Adrenal gland (tissue), 12 donors: ENCODE results near the gene BSDC1. TPM values are rescaled to one million over a fixed set of nuclear protein-coding genes. Genes with fewer than 3 reads are reported as not detected.

Experiments used
- DNase-seq, 7 donors: peaks; one replicate each; pipeline ENCODE4 v3.0.0-alpha.2; 2019 to 2020
- H3K27ac ChIP-seq, 5 donors: fragments of 200-600 bp; sonication (generic) in 4 of 5; 1 replicate in 3 of 5; 2 replicates in 2 of 5; pipeline versions ENCODE4 v1.5.1 to v1.8.0; 2016 to 2020; ENCODE audit warnings: mild to moderate bottlenecking in 1 of 5
- H3K27me3 ChIP-seq: fragments of 200-600 bp; 2 replicates; pipeline ENCODE4 v1.8.0; 2021
- H3K36me3 ChIP-seq, 2 donors: fragments of 200-600 bp; replicated peaks in 1 of 2; 1 replicate in 1 of 2; 2 replicates in 1 of 2; pipeline versions ENCODE4 v1.5.1 to v1.8.0; 2018 to 2022
- H3K4me1 ChIP-seq, 2 donors: fragments of 200-600 bp; replicated peaks in 1 of 2; 1 replicate in 1 of 2; 2 replicates in 1 of 2; pipeline versions ENCODE4 v1.5.1 to v1.8.0; 2018 to 2021
- H3K4me3 ChIP-seq, 4 donors: fragments of 200-600 bp; sonication (generic) in 3 of 4; one replicate each; pipeline ENCODE4 v1.5.1; 2016 to 2018
- H3K9me3 ChIP-seq, 3 donors: fragments of 200-600 bp; sonication (generic) in 1 of 3; replicated peaks in 1 of 3; 1 replicate in 2 of 3; 2 replicates in 1 of 3; pipeline versions ENCODE4 v1.5.1 to v1.8.0; 2016 to 2021
- POLR2A ChIP-seq, 2 donors: fragments of 450-650 bp; IDR thresholded peaks; one replicate each; pipeline ENCODE4 v1.6.1; 2017; ENCODE audit warnings: antibody characterized with exemption in 2 of 2, mild to moderate bottlenecking in 2 of 2, moderate library complexity in 1 of 2
- WGBS, 4 donors: extraction: QIAGEN DNeasy Blood & Tissue Kit in 2 of 4; methylation state at CpG; one replicate each; pipeline versions ENCODE4 v1.1.5 to v1.1.7; 2013 to 2017; 5-methylcytosine and 5-hydroxymethylcytosine counted together
- intact Hi-C, 2 donors: fragments of 100-400 bp; cut with DNase I; formaldehyde crosslinking; loops; one replicate each; pipeline versions ENCODE4 v1.14.1 to v1.15.0; 2022 to 2023
- polyA plus RNA-seq, 3 donors: library from polyadenylated mRNA; stranded (reverse); fragments of 200-250 nt in 2 of 3; fragments of 350-450 nt in 1 of 3; fragmentation: Illumina TruSeq in 1 of 3; extraction: RNeasy Lipid Tissue Mini Kit (QIAGEN cat#74804) in 1 of 3; gene quantifications; one replicate each; pipeline ENCODE4 v1.2.3, GENCODE V29; 2013 to 2014
- total RNA-seq, 9 donors: library from RNA; depleted of rRNA in 4 of 9; stranded (reverse); fragments of >200 nt in 4 of 9; fragments of 120-200 nt in 1 of 9; fragmentation: NEBNext Ultra II Directional in 1 of 9; extraction: Animal tissue kit (Norgen Biotek cat#: 25700) in 1 of 9; gene quantifications; one replicate each; pipeline versions ENCODE4 v1.1.0 to v1.2.4, GENCODE V29; 2013 to 2023
- TF ChIP-seq, protein P1 (sequence below), 6 experiments: fragments of 450-650 bp in 4 of 6; fragments of 200-600 bp in 2 of 6; sonication (generic) in 1 of 6; IDR thresholded peaks; 1 replicate in 5 of 6; 2 replicates in 1 of 6; pipeline versions ENCODE4 v1.5.1 to v1.8.0; 2016 to 2021; ENCODE audit warnings: antibody characterized with exemption in 6 of 6, mild to moderate bottlenecking in 2 of 6, moderate library complexity in 1 of 6
- donor health status: healthy with polysubstance abuse.
- donor health status: Bipolar disorder and iron deficiency.
- donor health status: DM: yes; HTN: yes; CAD: no.
- donor health status: DM: no; HTN: no; CAD: no.
- donor health status: DM: no; HTN: no; CAD: no.
- donor health status: DM: yes; HTN: yes; CAD: no.

BSDC1 gene
- total and polyA plus RNA-seq, 12 donors = 47.9 to 153 (median 107) TPM

DNA sequence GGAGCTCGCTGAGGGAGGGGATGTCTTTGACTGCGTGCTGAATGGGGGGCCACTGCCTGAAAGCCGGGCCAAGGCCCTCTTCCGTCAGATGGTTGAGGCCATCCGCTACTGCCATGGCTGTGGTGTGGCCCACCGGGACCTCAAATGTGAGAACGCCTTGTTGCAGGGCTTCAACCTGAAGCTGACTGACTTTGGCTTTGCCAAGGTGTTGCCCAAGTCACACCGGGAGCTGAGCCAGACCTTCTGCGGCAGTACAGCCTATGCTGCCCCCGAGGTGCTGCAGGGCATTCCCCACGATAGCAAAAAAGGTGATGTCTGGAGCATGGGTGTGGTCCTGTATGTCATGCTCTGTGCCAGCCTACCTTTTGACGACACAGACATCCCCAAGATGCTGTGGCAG lies 30.5 kb downstream of the BSDC1 start:
- no peaks in the 10 kb centered on the region for H3K27me3 ChIP-seq
- TF ChIP-seq POLR2A (IDR thresholded peaks at IDR 0.05) = no peak
- TF ChIP-seq, protein P1, sequence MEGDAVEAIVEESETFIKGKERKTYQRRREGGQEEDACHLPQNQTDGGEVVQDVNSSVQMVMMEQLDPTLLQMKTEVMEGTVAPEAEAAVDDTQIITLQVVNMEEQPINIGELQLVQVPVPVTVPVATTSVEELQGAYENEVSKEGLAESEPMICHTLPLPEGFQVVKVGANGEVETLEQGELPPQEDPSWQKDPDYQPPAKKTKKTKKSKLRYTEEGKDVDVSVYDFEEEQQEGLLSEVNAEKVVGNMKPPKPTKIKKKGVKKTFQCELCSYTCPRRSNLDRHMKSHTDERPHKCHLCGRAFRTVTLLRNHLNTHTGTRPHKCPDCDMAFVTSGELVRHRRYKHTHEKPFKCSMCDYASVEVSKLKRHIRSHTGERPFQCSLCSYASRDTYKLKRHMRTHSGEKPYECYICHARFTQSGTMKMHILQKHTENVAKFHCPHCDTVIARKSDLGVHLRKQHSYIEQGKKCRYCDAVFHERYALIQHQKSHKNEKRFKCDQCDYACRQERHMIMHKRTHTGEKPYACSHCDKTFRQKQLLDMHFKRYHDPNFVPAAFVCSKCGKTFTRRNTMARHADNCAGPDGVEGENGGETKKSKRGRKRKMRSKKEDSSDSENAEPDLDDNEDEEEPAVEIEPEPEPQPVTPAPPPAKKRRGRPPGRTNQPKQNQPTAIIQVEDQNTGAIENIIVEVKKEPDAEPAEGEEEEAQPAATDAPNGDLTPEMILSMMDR (IDR thresholded peaks at IDR 0.05) = no peak
- peaks cover 14 to 18% of the 10 kb centered on the region in 2 donors for H3K4me1 ChIP-seq
- no peak for DNase-seq
- H3K4me3 ChIP-seq = no peak overlapping the region
- WGBS, 4 donors = 91 to 95% (median 93%) methylated on average over 8 to 12 of the region's 12 CpGs
- peaks cover 0 to 48% of the 10 kb centered on the region in 2 donors for H3K36me3 ChIP-seq
- no peak overlapping the region for H3K27ac ChIP-seq
- H3K9me3 ChIP-seq = no peaks in the 10 kb centered on the region
- intact Hi-C loops = no loop called here

DNA sequence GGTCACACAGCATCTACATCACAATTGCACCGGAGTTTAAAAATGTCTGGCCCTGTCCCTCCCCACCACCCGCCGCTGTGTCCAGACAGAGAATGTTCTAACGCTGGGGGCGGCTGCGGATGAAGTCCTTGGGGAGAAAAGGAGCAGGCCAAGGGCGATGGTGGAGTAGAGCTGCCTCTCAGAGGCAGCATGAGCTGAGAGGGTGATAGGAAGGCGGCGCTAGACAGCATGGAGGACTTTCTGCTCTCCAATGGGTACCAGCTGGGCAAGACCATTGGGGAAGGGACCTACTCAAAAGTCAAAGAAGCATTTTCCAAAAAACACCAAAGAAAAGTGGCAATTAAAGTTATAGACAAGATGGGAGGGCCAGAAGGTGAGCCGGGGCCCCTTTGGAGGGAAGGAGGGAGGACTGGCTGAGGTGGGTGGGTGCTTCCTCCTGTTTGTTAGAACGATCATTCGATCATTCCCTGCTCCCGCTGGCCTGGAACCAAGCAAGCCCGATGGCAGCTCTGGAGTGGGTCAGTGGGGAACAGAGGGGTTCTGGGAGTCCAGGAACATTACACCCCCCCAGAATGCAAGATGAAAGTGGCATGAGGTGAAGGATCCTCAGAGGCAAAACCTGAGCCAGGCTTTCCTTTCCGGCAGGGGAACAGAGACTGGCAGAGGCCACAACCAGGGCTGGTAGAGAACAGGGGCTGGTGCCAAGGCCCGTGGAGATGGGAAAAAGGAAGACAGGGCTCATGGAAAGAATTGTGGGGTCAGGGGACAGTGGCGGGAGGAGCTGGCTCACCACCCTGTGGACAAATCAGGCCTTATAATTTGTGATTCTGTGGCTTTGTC lies 31.5 kb downstream of the BSDC1 start, which contains the start of the genes FAM229A and TSSK3:
Gene FAM229A (minus strand): TSS at position 12 of the 840 bp plus-strand sequence. CDS start 394 bp downstream, outside the sequence.
Gene TSSK3 (plus strand): TSS at position 66 of the 840 bp plus-strand sequence. CDS start 163 bp downstream, at position 229.
- intact Hi-C loops = no loop called here
- peaks cover 14 to 18% of the 10 kb centered on the region in 2 donors for H3K4me1 ChIP-seq
- H3K9me3 ChIP-seq = no peaks in the 10 kb centered on the region
- peak in 1 of 7 donors; percentile 61 for DNase-seq
- WGBS, 4 donors = 49 to 69% (median 52%) methylated on average over 14 to 17 of the region's 17 CpGs
- H3K4me3 ChIP-seq = peak within 1 kb of the TSS in 1 of 4 donors; percentile 37
- TF ChIP-seq POLR2A (IDR thresholded peaks at IDR 0.05) = no peak
- TF ChIP-seq, protein P1 (IDR thresholded peaks at IDR 0.05) = no peak
- no peaks in the 10 kb centered on the region for H3K27me3 ChIP-seq
- peaks cover 0 to 38% of the 10 kb centered on the region in 2 donors for H3K36me3 ChIP-seq
- H3K27ac ChIP-seq = peak within 1 kb of the TSS in 4 of 5 donors; percentile 32 to 88 (median 68)

DNA sequence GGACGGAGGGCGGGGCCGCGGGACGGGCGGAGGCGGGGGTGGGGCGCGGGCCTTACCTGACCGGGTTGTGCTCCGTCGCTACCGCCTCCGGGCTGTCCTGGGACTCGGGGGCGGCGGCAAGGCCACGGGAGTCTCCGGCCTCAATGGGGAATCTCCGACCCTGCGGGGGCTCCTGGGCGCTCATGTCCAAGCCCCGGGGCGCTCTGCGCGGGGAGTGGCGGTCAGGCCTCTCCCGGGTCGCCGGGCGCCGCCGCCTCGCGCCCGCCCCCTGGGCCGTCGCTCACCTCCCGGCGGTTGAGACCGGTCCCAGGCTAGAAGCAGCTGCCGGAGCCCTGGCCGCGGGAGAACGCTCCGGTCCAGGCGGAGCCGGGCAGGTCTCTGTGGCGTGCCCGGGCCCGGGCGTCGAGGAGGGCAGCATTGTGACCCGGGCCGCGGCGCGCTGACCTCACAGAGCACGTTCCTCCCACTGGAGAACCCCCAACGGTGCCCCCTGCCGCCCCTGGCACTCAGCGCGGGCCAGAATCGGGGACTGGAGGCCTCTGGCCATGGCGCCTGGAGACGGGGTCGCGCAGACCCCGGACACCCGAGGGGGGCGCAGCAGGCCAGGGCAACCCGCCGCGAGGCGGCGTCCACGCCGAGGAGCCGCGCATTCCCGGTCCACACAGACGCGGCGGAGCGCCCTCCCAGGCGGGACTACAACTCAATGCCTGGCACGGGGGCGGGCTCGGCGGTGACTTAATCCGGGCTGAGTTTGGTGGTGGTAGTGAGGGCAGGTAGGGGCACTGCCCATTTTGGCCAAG lies 32.4 kb downstream of the BSDC1 start:
- TF ChIP-seq POLR2A (IDR thresholded peaks at IDR 0.05) = peak; percentile 25 to 31
- TF ChIP-seq, protein P1 (IDR thresholded peaks at IDR 0.05) = peak in 5 of 6 experiments; percentile 32 to 44 (median 33)
- H3K4me1 ChIP-seq = peaks cover 14 to 18% of the 10 kb centered on the region in 2 donors
- intact Hi-C loops = no loop called here
- peak; percentile 68 to 80 (median 71) for DNase-seq
- peak overlapping the region in 1 of 4 donors; percentile 37 for H3K4me3 ChIP-seq
- H3K9me3 ChIP-seq = no peaks in the 10 kb centered on the region
- H3K27me3 ChIP-seq = no peaks in the 10 kb centered on the region
- H3K27ac ChIP-seq = peak overlapping the region in 4 of 5 donors; percentile 32 to 88 (median 68)
- H3K36me3 ChIP-seq = peaks cover 0 to 30% of the 10 kb centered on the region in 2 donors
- 0 to 4% (median 2%) methylated on average over 16 to 91 of the region's 91 CpGs for WGBS, 4 donors

DNA sequence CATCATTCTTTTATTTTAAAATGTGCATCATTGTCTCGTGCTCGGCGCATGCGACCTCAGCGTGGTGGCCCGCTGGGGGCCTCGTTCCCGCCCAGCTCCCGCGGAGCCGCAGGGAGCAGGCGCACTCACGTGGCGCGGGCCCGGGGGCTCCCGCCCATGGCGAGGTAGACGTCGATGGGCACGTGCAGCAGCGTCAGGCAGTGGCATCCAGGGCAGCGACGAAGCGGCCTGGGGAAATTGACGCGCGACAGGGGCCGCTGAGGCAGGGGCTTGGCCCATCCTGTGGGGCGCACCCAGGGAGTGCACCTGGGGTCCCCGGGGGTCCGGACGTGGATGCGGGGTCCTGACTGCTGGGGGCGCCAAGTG lies 33.0 kb downstream of the BSDC1 start:
- peak overlapping the region in 1 of 4 donors; percentile 37 for H3K4me3 ChIP-seq
- 0 to 82% (median 67%) methylated on average over 2 to 35 of the region's 35 CpGs for WGBS, 4 donors

More for the DNA sequence above, 33.0 kb downstream of the BSDC1 start:
- intact Hi-C loops = no loop called here
- H3K9me3 ChIP-seq = no peaks in the 10 kb centered on the region
- H3K4me1 ChIP-seq = peaks cover 14 to 18% of the 10 kb centered on the region in 2 donors
- peak overlapping the region in 3 of 5 donors; percentile 62 to 88 (median 73) for H3K27ac ChIP-seq
- no peaks in the 10 kb centered on the region for H3K27me3 ChIP-seq
- TF ChIP-seq, protein P1 (IDR thresholded peaks at IDR 0.05) = no peak
- TF ChIP-seq POLR2A (IDR thresholded peaks at IDR 0.05) = no peak
- H3K36me3 ChIP-seq = peaks cover 0 to 24% of the 10 kb centered on the region in 2 donors
- DNase-seq = no peak
